ENCODE data around the gene PLK5.

GRCh38 chr19:1491849-1492170, 32.1 kb upstream of the PLK5 start:
- TF ChIP-seq CTCF (IDR thresholded peaks at IDR 0.05; ENCODE audit: low read depth, low read length, missing input control), result no peak
- TF ChIP-seq TAF1 (conservative IDR thresholded peaks at IDR 0.05), result no peak
- no peak for TF ChIP-seq YY1 (IDR thresholded peaks at IDR 0.05)
- no peak for TF ChIP-seq ZBTB33 (IDR thresholded peaks at IDR 0.05)
- no peak for TF ChIP-seq RAD21 (IDR thresholded peaks at IDR 0.05)
- TF ChIP-seq REST (IDR thresholded peaks at IDR 0.05), result no peak
- TF ChIP-seq SP1 (IDR thresholded peaks at IDR 0.05), result no peak
- no peak for TF ChIP-seq ATF3 (IDR thresholded peaks at IDR 0.05)
- TF ChIP-seq MAX (IDR thresholded peaks at IDR 0.05), result no peak
- no peak for TF ChIP-seq FOXA1 (IDR thresholded peaks at IDR 0.05)
- TF ChIP-seq HNF4G (IDR thresholded peaks at IDR 0.05), result no peak
- no peak for TF ChIP-seq HNF4A (conservative IDR thresholded peaks at IDR 0.05)
- no peak for TF ChIP-seq NR2F2 (IDR thresholded peaks at IDR 0.05)
